Omental fat pad (tissue), 4 donors: ENCODE measurements around the gene BCAP31. TPM values are rescaled to one million over a fixed set of nuclear protein-coding genes. Genes with fewer than 3 reads are reported as not detected.

Experiments
- ATAC-seq: fragments of 150-250 bp; one replicate; pipeline ENCODE4 v1.9.1; 2016; ENCODE audit warnings: mild to moderate bottlenecking, moderate library complexity; ENCODE audit not compliant: low FRiP score
- DNase-seq: peaks from one replicate; pipeline ENCODE4 v3.0.0-alpha.2; 2019; ENCODE audit warnings: low spot score
- small RNA-seq: library from RNA; depleted of rRNA; stranded (forward); fragments of <200 nt; gene quantifications from one replicate; pipeline ENCODE3, GENCODE V24; 2016
- total RNA-seq, 4 donors: library from RNA; depleted of rRNA; stranded (reverse); fragments of >200 nt; gene quantifications; one replicate each; pipeline ENCODE4 v1.1.0, GENCODE V29; 2016
- TF ChIP-seq, protein P1 (sequence below), 3 donors: fragments of 450-650 bp; IDR thresholded peaks; one replicate each; pipeline ENCODE4 v1.5.1; 2016 to 2017; ENCODE audit warnings: antibody characterized with exemption in 3 of 3, mild to moderate bottlenecking in 3 of 3, moderate library complexity in 2 of 3

The BCAP31 gene
- total RNA-seq, 4 donors from 2014 or later = 119 to 421 (median 240) TPM

DNA sequence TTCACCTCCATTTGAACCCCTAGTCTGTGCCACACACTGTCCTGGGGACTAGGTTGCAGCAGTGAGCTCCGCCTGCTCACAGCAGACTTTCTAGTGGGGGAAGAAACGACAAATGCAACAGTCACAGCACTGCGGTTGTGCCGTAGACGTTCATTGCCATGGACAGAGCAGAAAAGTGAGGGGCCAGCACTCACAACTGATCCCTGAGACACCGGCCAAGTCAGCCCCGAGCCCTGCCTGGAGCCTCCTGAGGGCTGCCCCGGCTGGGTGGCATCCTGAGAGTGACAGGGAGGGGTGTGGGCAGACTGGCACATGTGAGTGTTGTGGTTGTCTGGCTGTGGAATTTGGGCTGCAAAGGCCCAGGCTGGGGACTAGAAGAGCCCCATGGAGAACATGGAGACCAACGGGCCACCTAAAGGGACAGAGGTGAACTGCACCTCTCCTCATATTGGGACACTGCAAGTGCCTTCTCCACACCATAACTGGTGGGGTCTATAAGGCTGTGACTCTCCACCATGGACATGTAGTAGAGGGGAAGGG lies 72.6 kb downstream of the BCAP31 start:
- TF ChIP-seq, protein P1, sequence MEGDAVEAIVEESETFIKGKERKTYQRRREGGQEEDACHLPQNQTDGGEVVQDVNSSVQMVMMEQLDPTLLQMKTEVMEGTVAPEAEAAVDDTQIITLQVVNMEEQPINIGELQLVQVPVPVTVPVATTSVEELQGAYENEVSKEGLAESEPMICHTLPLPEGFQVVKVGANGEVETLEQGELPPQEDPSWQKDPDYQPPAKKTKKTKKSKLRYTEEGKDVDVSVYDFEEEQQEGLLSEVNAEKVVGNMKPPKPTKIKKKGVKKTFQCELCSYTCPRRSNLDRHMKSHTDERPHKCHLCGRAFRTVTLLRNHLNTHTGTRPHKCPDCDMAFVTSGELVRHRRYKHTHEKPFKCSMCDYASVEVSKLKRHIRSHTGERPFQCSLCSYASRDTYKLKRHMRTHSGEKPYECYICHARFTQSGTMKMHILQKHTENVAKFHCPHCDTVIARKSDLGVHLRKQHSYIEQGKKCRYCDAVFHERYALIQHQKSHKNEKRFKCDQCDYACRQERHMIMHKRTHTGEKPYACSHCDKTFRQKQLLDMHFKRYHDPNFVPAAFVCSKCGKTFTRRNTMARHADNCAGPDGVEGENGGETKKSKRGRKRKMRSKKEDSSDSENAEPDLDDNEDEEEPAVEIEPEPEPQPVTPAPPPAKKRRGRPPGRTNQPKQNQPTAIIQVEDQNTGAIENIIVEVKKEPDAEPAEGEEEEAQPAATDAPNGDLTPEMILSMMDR (IDR thresholded peaks at IDR 0.05) = no peak
- DNase-seq = no peak
- ATAC-seq = no peak

DNA sequence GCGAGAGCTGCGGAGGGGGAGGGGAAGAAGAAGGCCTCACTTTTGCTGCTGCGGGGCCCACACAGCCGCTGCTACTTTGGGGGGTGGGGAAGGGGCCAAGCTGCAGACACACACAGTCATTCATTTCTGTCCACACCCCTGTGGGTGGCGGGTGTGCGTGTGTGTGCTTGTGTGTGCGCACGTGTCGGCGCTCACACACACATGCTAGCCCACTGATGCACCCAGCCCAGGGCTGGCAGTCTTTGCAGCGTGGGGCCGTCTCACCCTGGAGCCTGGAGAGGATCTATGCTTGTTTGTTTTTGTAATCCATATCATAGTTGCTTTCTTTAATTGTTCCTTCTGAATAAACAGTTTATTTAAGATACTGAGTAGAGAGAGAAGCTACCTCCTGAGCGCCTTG lies 73.2 kb downstream of the BCAP31 start:
- no peak for ATAC-seq
- TF ChIP-seq, protein P1 (IDR thresholded peaks at IDR 0.05) = no peak
- DNase-seq = no peak

Small RNA genes lying within 50 kb of the gene (small RNA-seq; reads per million reads assigned to genes)
- gene RN7SL687P = not detected

Other genes starting within 250 kb of the BCAP31 start
- 10 to 100 TPM; 14.9 to 40.2 (median 18.6) TPM for gene BGN, start 229.4 kb downstream of the BCAP31 start, total RNA-seq
- not detected for gene ATP2B3, start 206.7 kb downstream of the BCAP31 start, total RNA-seq
- 10 to 100 TPM; 26.0 to 42.6 (median 31.0) TPM for gene CCNQ, start 125.2 kb downstream of the BCAP31 start, total RNA-seq
- 1 to 10 TPM in 1 of 4 donors, under 1 TPM in 1, not detected in 2; 0.48 to 2.3 TPM for gene DUSP9, start 77.2 kb downstream of the BCAP31 start, total RNA-seq
- gene PNCK, start 50.6 kb downstream of the BCAP31 start, total RNA-seq = under 1 TPM in 2 of 4 donors, not detected in 2; 0.46 to 0.60 TPM
- gene SLC6A8, start 36.5 kb downstream of the BCAP31 start, total RNA-seq = 10 to 100 TPM; 13.5 to 32.4 (median 26.3) TPM
- gene ABCD1, start 469 bp upstream of the BCAP31 start, total RNA-seq = 10 to 100 TPM; 17.5 to 38.9 (median 23.4) TPM
- gene PLXNB3, start 39.9 kb upstream of the BCAP31 start, total RNA-seq = 10 to 100 TPM in 2 of 4 donors, 1 to 10 TPM in 2; 3.2 to 13.2 (median 10.2) TPM
- gene SRPK3, start 56.7 kb upstream of the BCAP31 start, total RNA-seq = under 1 TPM in 3 of 4 donors, not detected in 1; 0.12 to 0.47 (median 0.19) TPM
- 100 to 1,000 TPM in 1 of 4 donors, 10 to 100 TPM in 3; 71.9 to 119 (median 89.7) TPM for gene IDH3G, start 70.0 kb upstream of the BCAP31 start, total RNA-seq
- 100 to 1,000 TPM; 126 to 249 (median 179) TPM for gene SSR4, start 70.3 kb upstream of the BCAP31 start, total RNA-seq
- gene PDZD4, start 106.2 kb upstream of the BCAP31 start, total RNA-seq = 1 to 10 TPM; 1.9 to 2.6 (median 2.2) TPM
- gene L1CAM, start 161.8 kb upstream of the BCAP31 start, total RNA-seq = 1 to 10 TPM in 3 of 4 donors, under 1 TPM in 1; 0.37 to 2.8 (median 1.6) TPM
- gene AVPR2, start 180.3 kb upstream of the BCAP31 start, total RNA-seq = 10 to 100 TPM in 1 of 4 donors, 1 to 10 TPM in 2, under 1 TPM in 1; 0.74 to 22.7 (median 3.6) TPM
- 10 to 100 TPM; 16.6 to 72.2 (median 36.4) TPM for gene ARHGAP4, start 201.9 kb upstream of the BCAP31 start, total RNA-seq
- gene NAA10, start 210.7 kb upstream of the BCAP31 start, total RNA-seq = 100 to 1,000 TPM in 1 of 4 donors, 10 to 100 TPM in 3; 85.7 to 101 (median 90.7) TPM
- gene RENBP, start 220.3 kb upstream of the BCAP31 start, total RNA-seq = 10 to 100 TPM in 3 of 4 donors, 1 to 10 TPM in 1; 7.8 to 33.0 (median 26.5) TPM
- gene HCFC1, start 247.4 kb upstream of the BCAP31 start, total RNA-seq = 10 to 100 TPM; 21.5 to 41.5 (median 30.8) TPM
- 1 to 10 TPM; 1.9 to 9.0 (median 4.5) TPM for gene TMEM187, start 248.4 kb upstream of the BCAP31 start, total RNA-seq